GM12892 (cell line): ENCODE data around the gene PHRF1.

ENCODE experiments used
- POLR2A ChIP-seq: IDR thresholded peaks from 2 replicates; pipeline ENCODE4 v1.6.1; 2011; ENCODE audit warnings: low read depth, low read length, control low read depth
- POLR2AphosphoS5 ChIP-seq: IDR thresholded peaks from 2 replicates; pipeline ENCODE4 v1.6.1; 2011; ENCODE audit warnings: low read depth, low read length, control low read depth
- TAF1 ChIP-seq: IDR thresholded peaks from 2 replicates; pipeline ENCODE4 v1.6.1; 2011; ENCODE audit warnings: low read depth, mild to moderate bottlenecking, control low read depth, low read length, borderline replicate concordance

GRCh38 chr11:556662-557256, 19.5 kb upstream of the PHRF1 start:
- no peak for TF ChIP-seq TAF1
- TF ChIP-seq POLR2AphosphoS5, result no peak
- no peak for TF ChIP-seq POLR2A
